Spleen (tissue), 7 donors: ENCODE measurements around the gene DDX20.

ENCODE experiments used
- CTCF ChIP-seq, 11 experiments: fragments of 200-600 bp in 7 of 11; fragments of 450-650 bp in 4 of 11; sonication (generic) in 4 of 11; IDR thresholded peaks in 8 of 11; conservative IDR thresholded peaks in 3 of 11; 1 replicate in 7 of 11; 2 replicates in 4 of 11; pipeline versions ENCODE4 v1.4.0 to v1.8.0; 2016 to 2021; ENCODE audit warnings: antibody characterized with exemption in 11 of 11, inconsistent platforms in 4 of 11, mild to moderate bottlenecking in 1 of 11
- POLR2A ChIP-seq, 3 donors: fragments of 450-650 bp; IDR thresholded peaks; one replicate each; pipeline ENCODE4 v1.5.1; 2017; ENCODE audit warnings: antibody characterized with exemption in 3 of 3, mild to moderate bottlenecking in 1 of 3
- POLR2AphosphoS5 ChIP-seq, 3 donors: sonication (generic); formaldehyde crosslinking; IDR thresholded peaks; one replicate each; pipeline ENCODE4 v1.5.1; 2017; ENCODE audit warnings: antibody characterized with exemption in 3 of 3
- donor health status: DM: no; HTN: no; CAD: no; lungs with moderate emphysema.
- donor health status: DM: no; HTN: no; CAD: no.
- donor health status: DM: no; HTN: no; CAD: no.

- TF ChIP-seq POLR2A (IDR thresholded peaks at IDR 0.05) (peak in 1 of 3 donors; percentile 17), CTCF (IDR thresholded peaks at IDR 0.05 in 8 of 11, conservative IDR thresholded peaks at IDR 0.05 in 3 of 11) (peak; percentile 41 to 87 (median 77)), POLR2AphosphoS5 (IDR thresholded peaks at IDR 0.05) (no peak)
These were observed 13.9 kb downstream of the DDX20 start for GRCh38 chr1:111769517-111770146.
